Dermis blood vessel endothelial cell (primary cell): Measurements from ENCODE around the gene USP14. TPM values are rescaled to one million over a fixed set of nuclear protein-coding genes. Genes with fewer than 3 reads are reported as not detected.

Experiments used
- DNase-seq: peaks from one replicate; pipeline ENCODE4 v3.0.0; 2010
- total RNA-seq: library from RNA; depleted of rRNA; stranded (reverse); fragments of >200 nt; gene quantifications from 2 replicates; pipeline ENCODE4 v1.2.3, GENCODE V29; 2014

The USP14 gene
- total RNA-seq, 1 donor from 2014 or later, result 22.0 TPM

DNA sequence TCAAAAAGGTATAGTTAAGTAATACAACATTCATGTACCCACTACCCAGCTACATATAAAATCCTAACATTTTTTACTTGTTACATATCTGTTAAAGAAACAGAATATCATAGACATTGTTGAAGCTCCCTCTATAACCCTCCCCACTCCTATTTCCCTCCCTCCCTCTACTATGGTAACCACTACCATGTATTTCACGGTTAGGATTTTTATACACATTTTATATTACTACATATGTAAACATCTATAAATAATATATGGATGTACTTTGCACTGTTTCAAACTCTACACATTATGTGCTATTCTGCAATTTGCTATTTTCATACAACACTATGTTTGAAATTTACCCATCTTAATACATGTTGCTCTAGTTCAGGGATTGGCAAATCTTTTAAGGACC lies 73.2 kb downstream of the USP14 start:
- DNase-seq, result no peak

DNA sequence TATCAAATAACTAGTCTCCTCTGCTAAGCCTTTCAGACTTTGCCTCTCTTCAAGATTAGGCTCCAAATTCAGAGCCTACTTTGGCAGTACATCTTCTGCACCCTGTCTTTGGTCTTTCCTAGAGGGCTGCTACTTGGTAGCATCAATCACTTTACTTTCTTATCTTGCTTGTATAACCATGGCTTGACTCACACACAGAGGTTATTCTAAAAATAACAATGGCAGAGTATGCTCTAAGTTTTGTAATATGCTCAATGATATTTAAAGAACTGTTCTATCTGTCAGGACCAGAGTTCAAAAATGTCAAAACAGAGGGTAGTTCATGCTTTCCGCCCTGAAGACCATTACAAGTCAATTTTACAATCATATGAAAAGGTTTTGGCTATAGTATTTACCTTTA lies 81.8 kb downstream of the USP14 start:
- no peak for DNase-seq

DNA sequence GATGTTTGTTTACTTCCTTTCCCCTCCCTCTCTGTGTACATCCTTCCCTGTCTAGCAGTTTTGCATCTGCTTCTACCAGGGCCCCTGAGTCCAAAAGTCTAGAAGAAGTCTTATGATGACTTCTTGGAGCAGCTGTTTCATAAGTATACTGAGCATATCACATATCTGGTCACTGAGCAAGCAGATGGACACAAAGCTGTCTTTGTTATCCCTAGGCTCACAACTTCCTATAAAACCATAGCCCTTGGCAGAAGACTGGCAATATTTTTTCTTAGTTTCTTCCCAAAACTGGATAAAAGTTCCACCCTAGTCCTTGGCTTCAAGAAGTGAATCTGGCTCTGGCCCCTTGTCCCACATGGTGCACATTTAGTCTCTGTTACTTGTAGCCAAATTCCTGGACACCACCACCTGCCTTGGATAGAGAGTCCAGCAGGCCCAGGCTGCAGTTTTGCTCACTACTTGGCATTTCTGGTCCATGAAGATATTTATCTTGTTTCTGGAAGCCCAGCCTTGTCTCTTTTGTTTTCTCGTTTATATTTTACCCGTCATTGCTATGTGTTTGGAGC lies 87.0 kb downstream of the USP14 start:
- DNase-seq, result no peak

DNA sequence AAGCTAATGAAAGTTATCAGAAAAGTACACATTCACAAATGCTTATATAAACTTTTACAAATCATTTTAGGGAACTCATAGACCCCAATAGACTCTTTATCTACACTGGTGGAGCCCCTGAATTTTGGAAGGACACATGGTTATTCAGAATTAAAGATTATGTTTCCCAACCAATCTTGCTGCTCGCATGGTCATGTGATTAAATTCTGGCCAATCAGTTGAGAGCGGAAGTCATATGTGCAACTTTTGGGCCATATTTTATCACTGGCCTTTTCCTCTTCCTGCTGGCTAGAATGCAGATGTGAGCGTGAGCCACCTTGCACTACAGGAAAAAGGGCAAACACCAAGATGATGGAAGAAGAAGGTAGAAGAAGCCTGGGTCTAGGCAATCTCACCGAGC lies 89.7 kb downstream of the USP14 start:
- no peak for DNase-seq

DNA sequence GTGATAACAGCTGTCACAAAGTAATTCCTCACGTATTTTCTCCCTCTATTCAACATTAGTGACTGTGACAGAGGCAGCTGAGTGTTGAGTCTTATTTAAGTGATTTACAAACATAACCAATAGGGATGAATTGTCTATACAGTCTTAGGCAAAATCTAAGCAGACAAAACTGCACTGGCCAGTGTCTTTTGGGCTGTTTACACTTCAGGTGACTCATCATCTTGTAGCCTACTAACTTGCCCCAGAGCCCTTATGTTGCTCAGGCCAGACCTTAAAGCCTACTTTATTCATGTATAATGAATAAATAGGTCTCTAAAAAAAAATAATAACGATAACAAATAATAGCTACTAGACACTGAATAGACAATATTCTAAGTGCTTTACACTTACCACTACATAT lies 92.3 kb downstream of the USP14 start:
- no peak for DNase-seq

DNA sequence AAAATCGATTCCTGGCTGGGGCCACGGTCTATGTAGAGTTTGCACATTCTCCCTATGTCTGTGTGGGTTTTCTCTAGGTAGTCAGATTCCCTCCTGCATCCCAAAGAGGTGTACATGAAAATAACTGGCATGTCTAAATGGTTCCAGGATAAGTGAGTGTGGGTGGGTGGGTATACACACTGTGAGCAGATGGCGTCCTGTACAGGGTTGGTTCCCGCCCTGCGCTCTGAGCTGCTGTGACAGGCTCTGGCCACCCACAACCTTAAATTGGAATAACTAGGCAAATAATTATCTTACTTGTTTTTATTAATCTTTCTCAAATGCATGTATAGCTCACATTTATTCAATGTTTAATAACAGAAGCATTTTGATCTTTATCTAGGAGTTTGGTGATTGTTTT lies 93.2 kb downstream of the USP14 start:
- no peak for DNase-seq

DNA sequence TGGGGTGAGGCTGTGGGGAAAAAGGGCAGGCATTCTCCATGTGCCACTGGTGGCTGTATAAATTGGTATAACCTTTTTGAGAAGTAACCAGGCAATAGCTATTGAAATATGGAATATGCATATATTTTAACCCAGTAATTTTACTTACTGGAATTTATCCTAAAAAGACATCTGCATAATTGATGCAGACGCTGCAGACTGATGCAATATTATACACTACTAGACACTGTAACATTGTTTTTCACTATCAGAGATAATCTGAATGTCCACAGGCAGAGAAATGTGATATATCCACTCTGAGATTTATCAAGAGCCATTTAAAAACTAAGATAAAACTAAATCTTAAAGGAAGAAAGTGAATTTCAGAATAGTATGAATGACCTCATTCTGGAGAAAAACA lies 94.8 kb downstream of the USP14 start:
- DNase-seq, result no peak

DNA sequence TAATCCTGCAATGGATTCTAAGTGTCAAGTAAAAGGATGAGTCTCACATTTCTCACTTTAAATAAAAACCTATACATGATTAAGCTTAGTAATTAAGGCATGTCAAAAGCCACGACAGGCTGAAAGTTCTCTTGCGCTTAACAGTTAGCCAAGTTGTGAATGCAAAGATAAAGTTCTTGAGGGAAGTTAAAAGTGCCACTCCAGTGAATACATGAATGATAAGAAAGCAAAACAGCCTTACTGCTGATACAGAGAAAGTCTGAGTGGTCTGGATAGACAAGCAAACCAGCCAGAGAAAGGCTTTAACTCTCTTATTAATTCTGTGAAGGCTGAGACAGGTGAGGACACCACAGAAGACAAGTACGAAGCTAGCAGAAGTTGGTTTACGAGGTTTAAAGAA lies 96.8 kb downstream of the USP14 start:
- no peak for DNase-seq

DNA sequence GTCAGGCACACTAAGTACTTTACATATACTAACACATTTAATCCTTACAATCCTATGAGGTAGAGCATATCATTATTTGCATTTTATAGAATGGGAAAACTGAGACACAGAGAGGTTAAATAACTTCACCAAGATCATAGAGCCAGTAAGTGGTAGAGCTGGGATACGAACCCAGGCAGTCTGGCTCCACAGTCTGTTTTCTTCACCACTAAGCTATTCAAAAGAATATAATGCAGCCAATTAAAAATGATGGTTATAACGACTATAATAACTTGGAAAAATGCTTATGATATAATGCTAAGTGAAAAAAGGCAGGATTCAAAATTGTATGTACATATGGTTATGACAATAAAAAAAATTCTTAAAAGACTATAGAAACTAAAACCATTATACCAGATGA lies 102.2 kb downstream of the USP14 start:
- DNase-seq, result no peak

DNA sequence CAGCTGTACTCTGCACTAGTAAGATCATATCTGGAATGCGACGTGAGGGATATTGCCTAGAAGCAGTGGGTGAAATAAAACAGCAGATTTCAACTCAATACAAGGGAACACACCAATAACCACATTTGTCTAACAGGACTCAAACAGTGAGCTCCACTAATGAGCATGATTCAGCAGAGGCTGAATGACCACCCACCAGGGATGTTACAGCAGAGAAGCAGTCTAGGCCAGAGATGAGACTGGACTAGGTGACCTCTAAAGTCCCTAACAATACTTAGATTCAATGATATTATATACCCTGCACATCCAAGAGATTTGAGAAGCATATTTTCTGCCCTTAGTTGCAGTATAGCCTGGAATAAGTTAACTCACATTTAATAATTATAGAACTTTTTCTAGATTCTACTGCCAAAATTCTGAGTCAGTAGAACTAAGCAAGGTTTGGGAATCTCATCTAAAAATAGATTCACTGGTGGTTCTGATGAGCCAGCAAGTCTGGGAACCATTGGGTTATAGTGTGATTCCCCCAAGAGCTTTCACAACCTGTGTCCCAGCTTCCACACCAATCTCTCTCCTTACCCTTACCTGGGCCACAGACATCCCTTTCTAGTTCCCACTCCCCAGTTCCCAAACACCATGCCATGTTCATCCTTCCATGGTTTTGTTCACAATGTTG lies 103.2 kb downstream of the USP14 start:
- no peak for DNase-seq

Other genes starting within 250 kb of the USP14 start
- 0.14 TPM in 1 of 2 replicates, not detected in the other for gene TUBB8B, start 108.9 kb upstream of the USP14 start, total RNA-seq
- 37.7 and 47.3 TPM in 2 replicates for gene THOC1, start 109.5 kb downstream of the USP14 start, total RNA-seq